Naive thymus-derived CD8-positive, alpha-beta T cell (primary cell): ENCODE data around the gene B3GALNT1. TPM values are rescaled to one million over a fixed set of nuclear protein-coding genes. Genes with fewer than 3 reads are reported as not detected.
"Not testable (repeated sequence)": the region's sequence is repeated elsewhere in the genome, so short reads cannot be mapped to it uniquely, and the experiment has no call there.

Experiments
- ATAC-seq, 2 donors: fragments of 150-1000 bp; cut with Tn5 transposase in 1 of 2; sonication (Bioruptor Pico), chemical (Tn5 transposase) in 1 of 2; 1 replicate in 1 of 2; 2 replicates in 1 of 2; pipeline ENCODE4 v1.10.0; 2021; ENCODE audit warnings: mild to moderate bottlenecking in 2 of 2, moderate library complexity in 2 of 2
- POLR2A ChIA-PET: fragments of 350-600 bp; sonication (Branson Sonifier 250); formaldehyde crosslinking; loops from one replicate; lab custom pipeline; 2021; ENCODE audit warnings: antibody characterized with exemption; lab: Charles Lee
- DNase-seq, 10 donors: peaks; one replicate each; pipeline versions ENCODE4 v3.0.0 to v3.0.0-alpha.2; 2020 to 2022
- H3K27ac Mint-ChIP-seq, 10 donors: one replicate each; pipeline ENCODE4 v1.8.0; 2020 to 2022; ENCODE audit warnings: mild to moderate bottlenecking in 10 of 10, mixed read lengths in 10 of 10, moderate library complexity in 4 of 10, inconsistent platforms in 1 of 10
- H3K27me3 Mint-ChIP-seq, 5 donors: one replicate each; pipeline ENCODE4 v1.8.0; 2021 to 2022; ENCODE audit warnings: mixed read lengths in 5 of 5
- H3K36me3 Mint-ChIP-seq, 3 donors: one replicate each; pipeline ENCODE4 v1.8.0; 2020 to 2022; ENCODE audit warnings: mixed read lengths in 3 of 3, mild to moderate bottlenecking in 2 of 3, inconsistent platforms in 1 of 3
- H3K4me1 Mint-ChIP-seq, 4 donors: one replicate each; pipeline ENCODE4 v1.8.0; 2021 to 2022; ENCODE audit warnings: mixed read lengths in 4 of 4
- H3K4me3 Mint-ChIP-seq, 10 donors: one replicate each; pipeline ENCODE4 v1.8.0; 2020 to 2022; ENCODE audit warnings: mild to moderate bottlenecking in 10 of 10, mixed read lengths in 10 of 10, moderate library complexity in 6 of 10, inconsistent platforms in 1 of 10
- H3K9me3 Mint-ChIP-seq, 9 donors: one replicate each; pipeline ENCODE4 v1.8.0; 2020 to 2022; ENCODE audit warnings: mixed read lengths in 9 of 9, mild to moderate bottlenecking in 3 of 9, inconsistent platforms in 1 of 9, moderate library complexity in 1 of 9
- polyA plus RNA-seq, 3 donors: library from polyadenylated mRNA; unstranded; fragments of 300-500 nt; fragmentation: Illumina TruSeq; gene quantifications; one replicate each; pipeline ENCODE4 v1.2.3, GENCODE V29; 2021
- total RNA-seq, 8 experiments: library from RNA in 2 of 8; stranded (reverse) in 2 of 8; gene quantifications; one replicate each; pipeline ENCODE4 v1.2.3 and lab custom pipeline; 2021 to 2026

The B3GALNT1 gene
- total and polyA plus RNA-seq, 5 experiments from 2014 or later, result 0.17 to 3.7 (median 2.5) TPM

- Mint-ChIP-seq H3K9me3 (peaks cover 0 to 20% (median 9%) of the 10 kb centered on the region in 9 donors), H3K36me3 (peaks cover 2 to 10% (median 7%) of the 10 kb centered on the region in 3 donors), H3K27ac (no peak overlapping the region), H3K4me3 (no peak overlapping the region), H3K4me1 (no peaks in the 10 kb centered on the region), H3K27me3 (peaks cover 0 to 2% (median 0%) of the 10 kb centered on the region in 5 donors)
- DNase-seq (no peak), ATAC-seq (no peak)
- POLR2A ChIA-PET, result no interaction called here
Measured at GRCh38 chr3:161042023-161042501, 63.1 kb downstream of the B3GALNT1 start.

DNA sequence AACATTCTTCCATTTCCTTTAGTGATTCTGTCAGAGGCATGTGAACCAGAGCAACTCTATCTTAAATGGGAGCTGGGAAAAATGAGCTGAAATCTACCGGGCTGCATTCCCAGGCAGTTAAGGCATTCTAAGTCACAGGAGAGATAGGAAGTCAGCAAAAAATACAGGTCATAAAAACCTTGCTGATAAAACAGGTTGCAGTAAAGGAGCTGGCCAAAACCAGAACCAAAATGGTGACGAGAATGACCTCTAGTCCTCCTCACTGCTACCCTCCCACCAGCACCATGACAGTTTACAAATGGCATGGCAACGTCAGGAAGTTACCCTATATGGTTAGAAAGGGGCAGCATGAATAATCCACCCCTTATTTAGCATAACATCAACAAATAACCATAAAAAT is 66.4 kb downstream of the B3GALNT1 start:
- H3K4me1 Mint-ChIP-seq, result peaks cover 0 to 17% (median 12%) of the 10 kb centered on the region in 4 donors
- DNase-seq (no peak), ATAC-seq (no peak)
- no peak overlapping the region for H3K4me3 Mint-ChIP-seq
- POLR2A ChIA-PET, result no interaction called here
- H3K9me3 Mint-ChIP-seq, result peaks cover 0 to 7% (median 2%) of the 10 kb centered on the region in 9 donors
- peak overlapping the region in 1 of 10 donors; percentile 73 for H3K27ac Mint-ChIP-seq
- H3K36me3 Mint-ChIP-seq, result peaks cover 0 to 4% (median 0%) of the 10 kb centered on the region in 3 donors
- peaks cover 0 to 2% (median 0%) of the 10 kb centered on the region in 5 donors for H3K27me3 Mint-ChIP-seq

GRCh38 chr3:161035711-161036110 is 69.4 kb downstream of the B3GALNT1 start:
- no peak for DNase-seq
- Mint-ChIP-seq H3K36me3 (peaks cover 2 to 11% (median 7%) of the 10 kb centered on the region in 3 donors), H3K4me3 (peak overlapping the region in 1 of 10 donors; percentile 19), H3K27me3 (peaks cover 0 to 2% (median 0%) of the 10 kb centered on the region in 5 donors), H3K4me1 (peaks cover 0 to 17% (median 13%) of the 10 kb centered on the region in 4 donors), H3K9me3 (peaks cover 0 to 18% (median 7%) of the 10 kb centered on the region in 9 donors), H3K27ac (peak overlapping the region in 1 of 10 donors; percentile 78)
- ATAC-seq, result no peak
- POLR2A ChIA-PET, result no interaction called here

DNA sequence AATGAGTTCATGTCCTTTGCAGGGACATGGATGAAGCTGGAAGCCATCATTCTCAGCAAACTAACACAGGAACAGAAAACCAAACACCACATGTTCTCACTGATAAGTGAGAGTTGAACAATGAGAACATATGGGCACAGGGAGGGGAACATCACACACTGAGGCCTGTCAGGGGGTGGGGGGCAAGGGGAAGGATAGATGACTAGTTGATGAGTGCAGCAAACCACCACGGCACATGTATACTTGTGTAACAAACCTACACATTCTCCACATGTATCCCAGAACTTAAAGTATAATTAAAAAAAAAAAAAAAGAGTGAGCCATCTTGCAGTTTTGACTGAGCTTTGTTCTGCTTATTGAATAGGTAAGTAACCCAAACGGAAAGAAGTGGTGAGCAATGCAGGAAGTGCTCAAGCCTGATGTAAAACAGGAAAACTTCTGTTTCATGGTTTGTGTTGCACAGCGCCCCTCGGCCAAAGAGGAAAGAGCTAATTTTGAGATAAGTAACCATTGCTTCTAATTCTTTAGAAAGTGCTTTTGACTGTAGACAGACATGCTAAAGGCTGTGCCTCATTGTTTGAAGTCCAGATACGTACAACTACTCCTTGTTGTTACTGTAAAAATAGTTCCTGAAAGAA is 70.1 kb downstream of the B3GALNT1 start:
- peak overlapping the region in 6 of 10 donors; percentile 8 to 66 (median 42) for H3K4me3 Mint-ChIP-seq
- H3K27ac Mint-ChIP-seq, result peak overlapping the region in 8 of 10 donors; percentile 37 to 84 (median 74)

More for the DNA sequence above, 70.1 kb downstream of the B3GALNT1 start:
- Mint-ChIP-seq H3K36me3 (peaks cover 2 to 11% (median 7%) of the 10 kb centered on the region in 3 donors), H3K4me1 (peaks cover 0 to 17% (median 13%) of the 10 kb centered on the region in 4 donors), H3K9me3 (peaks cover 0 to 18% (median 7%) of the 10 kb centered on the region in 9 donors)
- DNase-seq, result peak in 3 of 10 donors; percentile 4 to 10 (median 4)
- ATAC-seq, result peak in 1 of 2 donors; percentile 40
- H3K27me3 Mint-ChIP-seq, POLR2A ChIA-PET: not testable (repeated sequence)

Other genes with a start within 250 kb of the B3GALNT1 start
- gene NMD3, start 116.0 kb upstream of the B3GALNT1 start, total RNA-seq, result 10 to 100 TPM; 40.1 to 41.5 TPM
- 10 to 100 TPM; 38.1 to 40.6 (median 39.6) TPM for gene NMD3, start 116.0 kb upstream of the B3GALNT1 start, polyA plus RNA-seq